ENCODE measurements around the gene BRAP. TPM values are rescaled to one million over a fixed set of nuclear protein-coding genes. Genes with fewer than 3 reads are reported as not detected.
"Not testable (repeated sequence)": the region's sequence is repeated elsewhere in the genome, so short reads cannot be mapped to it uniquely, and the experiment has no call there.

BRAP gene
- total RNA-seq, 1 donor from 2014 or later: 23.1 TPM

DNA sequence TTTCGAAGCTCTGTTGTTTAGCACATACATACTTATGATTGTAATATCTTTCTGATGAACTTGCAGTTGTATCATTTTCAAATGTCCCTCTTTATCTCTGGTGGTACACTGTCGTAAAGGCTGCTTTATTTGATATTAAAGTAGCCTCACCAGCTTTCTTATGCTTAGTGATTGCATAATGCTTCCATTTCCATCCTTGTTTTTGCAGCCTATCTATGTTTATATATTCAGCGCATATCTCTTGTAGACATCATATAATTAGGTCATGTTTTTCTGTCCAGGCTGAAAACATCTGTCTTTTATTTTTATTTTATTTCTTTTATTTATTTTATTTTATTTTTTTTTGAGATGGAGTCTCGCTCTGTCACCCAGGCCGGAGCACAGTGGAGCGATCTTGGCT lies 34.7 kb upstream of the BRAP start:
- no peaks in the 10 kb centered on the region for H3K27me3 Mint-ChIP-seq
- no peak for DNase-seq (ENCODE audit: low spot score, unreplicated experiment)
- H3K4me1 Mint-ChIP-seq (ENCODE audit: low read depth): no peaks in the 10 kb centered on the region
- H3K4me3 Mint-ChIP-seq (ENCODE audit: low read depth): no peak overlapping the region
- H3K36me3 Mint-ChIP-seq (ENCODE audit: insufficient read depth): peaks cover 27% of the 10 kb centered on the region
- no peaks in the 10 kb centered on the region for H3K9me3 Mint-ChIP-seq (ENCODE audit: low read depth)
- no peak overlapping the region for H3K27ac Mint-ChIP-seq
- TF ChIP-seq CTCF (IDR thresholded peaks at IDR 0.05; ENCODE audit: unreplicated experiment): no peak

GRCh38 chr12:111719316-111719715 lies 33.6 kb upstream of the BRAP start:
- H3K4me3 Mint-ChIP-seq (ENCODE audit: low read depth); DNase-seq (ENCODE audit: low spot score, unreplicated experiment); H3K27me3 Mint-ChIP-seq; H3K9me3 Mint-ChIP-seq (ENCODE audit: low read depth); H3K27ac Mint-ChIP-seq; H3K4me1 Mint-ChIP-seq (ENCODE audit: low read depth): not testable (repeated sequence)
- H3K36me3 Mint-ChIP-seq (ENCODE audit: insufficient read depth): peaks cover 19% of the 10 kb centered on the region

- no peak for DNase-seq (ENCODE audit: low spot score, unreplicated experiment)
- no peaks in the 10 kb centered on the region for H3K4me1 Mint-ChIP-seq (ENCODE audit: low read depth)
- H3K27ac Mint-ChIP-seq: peak overlapping the region; percentile 24
- no peaks in the 10 kb centered on the region for H3K27me3 Mint-ChIP-seq
- TF ChIP-seq CTCF (IDR thresholded peaks at IDR 0.05; ENCODE audit: unreplicated experiment): no peak
- H3K9me3 Mint-ChIP-seq (ENCODE audit: low read depth): no peaks in the 10 kb centered on the region
- H3K4me3 Mint-ChIP-seq (ENCODE audit: low read depth): no peak overlapping the region
- peaks cover 12% of the 10 kb centered on the region for H3K36me3 Mint-ChIP-seq (ENCODE audit: insufficient read depth)
Observed at GRCh38 chr12:111715279-111715678, 29.5 kb upstream of the BRAP start.

DNA sequence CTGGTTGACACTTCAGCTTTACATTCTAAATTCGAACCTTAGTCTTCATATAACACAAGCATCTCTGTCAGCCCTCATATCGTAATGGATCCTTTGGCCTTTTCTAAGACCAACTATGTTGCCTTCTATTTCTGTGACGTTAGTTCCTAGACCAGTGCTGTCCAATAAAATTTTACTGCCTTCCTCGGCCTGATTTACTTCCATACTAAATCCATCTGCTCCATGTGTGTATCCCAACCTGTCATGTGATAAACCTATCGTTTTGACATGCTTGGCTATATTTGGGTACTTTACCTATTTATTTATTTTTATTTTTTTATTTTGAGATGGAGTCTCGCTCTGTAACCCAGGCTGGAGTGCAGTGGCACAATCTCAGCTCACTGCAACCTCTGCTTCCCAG lies 20.4 kb upstream of the BRAP start:
- H3K27ac Mint-ChIP-seq: no peak overlapping the region
- TF ChIP-seq CTCF (IDR thresholded peaks at IDR 0.05; ENCODE audit: unreplicated experiment): no peak
- H3K4me1 Mint-ChIP-seq (ENCODE audit: low read depth): no peaks in the 10 kb centered on the region
- no peak overlapping the region for H3K4me3 Mint-ChIP-seq (ENCODE audit: low read depth)
- no peaks in the 10 kb centered on the region for H3K9me3 Mint-ChIP-seq (ENCODE audit: low read depth)
- no peaks in the 10 kb centered on the region for H3K27me3 Mint-ChIP-seq
- H3K36me3 Mint-ChIP-seq (ENCODE audit: insufficient read depth): peaks cover 8% of the 10 kb centered on the region
- no peak for DNase-seq (ENCODE audit: low spot score, unreplicated experiment)

DNA sequence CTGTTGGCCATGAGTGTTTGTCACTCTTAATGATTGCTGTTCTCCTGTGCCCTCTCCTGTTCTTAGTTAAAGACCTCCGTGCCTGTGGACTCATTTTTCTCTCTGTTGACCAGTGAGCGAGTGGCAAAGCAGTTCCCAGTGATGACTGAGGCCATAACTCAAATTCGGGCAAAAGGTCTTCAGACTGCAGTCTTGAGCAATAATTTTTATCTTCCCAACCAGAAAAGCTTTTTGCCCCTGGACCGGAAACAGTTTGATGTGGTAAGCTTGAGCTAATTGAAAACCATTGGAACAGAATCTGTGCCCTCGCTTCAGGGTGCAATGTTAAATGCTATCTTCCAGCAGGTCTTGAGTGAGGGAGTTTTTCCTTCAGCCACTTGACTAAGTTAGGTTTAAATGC lies 19.9 kb upstream of the BRAP start:
- no peak overlapping the region for H3K4me3 Mint-ChIP-seq (ENCODE audit: low read depth)

More for the DNA sequence above, 19.9 kb upstream of the BRAP start:
- no peak for TF ChIP-seq CTCF (IDR thresholded peaks at IDR 0.05; ENCODE audit: unreplicated experiment)
- Mint-ChIP-seq H3K36me3 (ENCODE audit: insufficient read depth) (peaks cover 7% of the 10 kb centered on the region), H3K9me3 (ENCODE audit: low read depth) (no peaks in the 10 kb centered on the region), H3K4me1 (ENCODE audit: low read depth) (no peaks in the 10 kb centered on the region), H3K27ac (no peak overlapping the region), H3K27me3 (no peaks in the 10 kb centered on the region)
- no peak for DNase-seq (ENCODE audit: low spot score, unreplicated experiment)
